Mammary epithelial cell (primary cell): ENCODE data around the gene ZBTB16.

Experiments used
- CTCF ChIP-seq, 2 donors: IDR thresholded peaks in 1 of 2; conservative IDR thresholded peaks in 1 of 2; 2 replicates each; pipeline ENCODE4 v1.5.1; 2011 to 2012; ENCODE audit warnings: inconsistent platforms in 2 of 2, low read length in 2 of 2, mild to moderate bottlenecking in 2 of 2, control low read depth in 1 of 2, low read depth in 1 of 2; ENCODE audit not compliant: insufficient read depth in 1 of 2; ENCODE audit errors: extremely low read depth in 1 of 2
- EZH2 ChIP-seq: IDR thresholded peaks from 2 replicates; pipeline ENCODE4 v1.6.1; 2012; ENCODE audit warnings: low read length, inconsistent platforms, borderline replicate concordance

- no peak for TF ChIP-seq CTCF (conservative IDR thresholded peaks at IDR 0.05 in 1 of 2, IDR thresholded peaks at IDR 0.05 in 1 of 2; ENCODE audit: extremely low read depth in 1 of 2, insufficient read depth in 1 of 2, low read depth in 1 of 2, low read length in 2 of 2)
- no peak for TF ChIP-seq EZH2
Observed at GRCh38 chr11:114260483-114260882, 201.0 kb downstream of the ZBTB16 start.
